ENCODE data around the gene C6orf89. TPM values are rescaled to one million over a fixed set of nuclear protein-coding genes. Genes with fewer than 3 reads are reported as not detected.

C6orf89 gene
- total RNA-seq, 1 experiment from 2014 or later: 32.9 TPM

DNA sequence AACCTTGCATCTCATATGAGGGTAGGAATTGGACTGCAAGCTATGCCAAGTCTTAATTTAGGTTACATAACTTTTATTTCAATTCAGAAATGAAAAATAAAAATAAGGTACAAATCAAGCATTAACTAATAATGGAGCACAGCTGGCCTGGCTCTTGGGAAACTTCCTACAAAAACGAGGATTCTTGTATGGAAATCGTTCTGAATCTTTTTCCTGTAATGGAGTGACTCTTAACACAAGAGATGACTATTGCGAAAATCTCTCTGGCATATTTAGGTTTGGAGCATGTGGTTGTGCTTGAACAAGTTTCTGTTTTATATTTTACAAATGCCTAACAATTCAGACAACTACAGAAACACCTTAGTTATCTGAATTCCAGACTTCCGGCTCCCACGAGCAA, 34.8 kb downstream of the C6orf89 start (continued):
- no peak for TF ChIP-seq EZH2phosphoT487 (IDR thresholded peaks at IDR 0.05; ENCODE audit: borderline replicate concordance)
- TF ChIP-seq, protein P1, sequence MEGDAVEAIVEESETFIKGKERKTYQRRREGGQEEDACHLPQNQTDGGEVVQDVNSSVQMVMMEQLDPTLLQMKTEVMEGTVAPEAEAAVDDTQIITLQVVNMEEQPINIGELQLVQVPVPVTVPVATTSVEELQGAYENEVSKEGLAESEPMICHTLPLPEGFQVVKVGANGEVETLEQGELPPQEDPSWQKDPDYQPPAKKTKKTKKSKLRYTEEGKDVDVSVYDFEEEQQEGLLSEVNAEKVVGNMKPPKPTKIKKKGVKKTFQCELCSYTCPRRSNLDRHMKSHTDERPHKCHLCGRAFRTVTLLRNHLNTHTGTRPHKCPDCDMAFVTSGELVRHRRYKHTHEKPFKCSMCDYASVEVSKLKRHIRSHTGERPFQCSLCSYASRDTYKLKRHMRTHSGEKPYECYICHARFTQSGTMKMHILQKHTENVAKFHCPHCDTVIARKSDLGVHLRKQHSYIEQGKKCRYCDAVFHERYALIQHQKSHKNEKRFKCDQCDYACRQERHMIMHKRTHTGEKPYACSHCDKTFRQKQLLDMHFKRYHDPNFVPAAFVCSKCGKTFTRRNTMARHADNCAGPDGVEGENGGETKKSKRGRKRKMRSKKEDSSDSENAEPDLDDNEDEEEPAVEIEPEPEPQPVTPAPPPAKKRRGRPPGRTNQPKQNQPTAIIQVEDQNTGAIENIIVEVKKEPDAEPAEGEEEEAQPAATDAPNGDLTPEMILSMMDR (IDR thresholded peaks at IDR 0.05 in 2 of 3, conservative IDR thresholded peaks at IDR 0.05 in 1 of 3; ENCODE audit: borderline replicate concordance in 1 of 3, insufficient read depth in 1 of 3, low read depth in 2 of 3, low read length in 2 of 3): no peak
- no peak for TF ChIP-seq ZNF274 (IDR thresholded peaks at IDR 0.05; ENCODE audit: low read depth, low read length)
- TF ChIP-seq YY1 (IDR thresholded peaks at IDR 0.05; ENCODE audit: extremely low read depth, insufficient replicate concordance, low read depth, low read length): no peak
- TF ChIP-seq, protein P2, sequence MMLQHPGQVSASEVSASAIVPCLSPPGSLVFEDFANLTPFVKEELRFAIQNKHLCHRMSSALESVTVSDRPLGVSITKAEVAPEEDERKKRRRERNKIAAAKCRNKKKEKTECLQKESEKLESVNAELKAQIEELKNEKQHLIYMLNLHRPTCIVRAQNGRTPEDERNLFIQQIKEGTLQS (IDR thresholded peaks at IDR 0.05): no peak

GRCh38 chr6:36924131-36924530, 38.4 kb downstream of the C6orf89 start:
- no TSS peak for BruUV-seq (replicated peaks)
- no peaks in the 10 kb centered on the region for H3K9me3 ChIP-seq (ENCODE audit: control insufficient read depth in 1 of 2, insufficient read depth in 1 of 2, low read depth in 1 of 2, low read length in 2 of 2)
- H3K4me2 ChIP-seq (ENCODE audit: low read length): no peak overlapping the region
- H3K9ac ChIP-seq (ENCODE audit: low read length): no peak overlapping the region
- H3K4me1 ChIP-seq (ENCODE audit: control insufficient read depth in 1 of 2, insufficient read depth in 2 of 2, low read length in 2 of 2): peaks cover 0 to 11% of the 10 kb centered on the region in 2 experiments; a peak in 2 of 4 replicates
- ChIA-PET RAD21 (ENCODE audit: low non-redundant PET in 1 of 2, low total read pairs in 2 of 2, uncharacterized antibody in 2 of 2, unreplicated experiment in 2 of 2) (no interaction called here), CTCF (no interaction called here), POLR2A (no interaction called here)
- no peak overlapping the region for H2AFZ ChIP-seq (ENCODE audit: low read depth, low read length, poor library complexity, severe bottlenecking)
- no peak for ATAC-seq
- no peaks in the 10 kb centered on the region for H3K27me3 ChIP-seq (ENCODE audit: insufficient read depth, low read length)
- no peaks in the 10 kb centered on the region for H3K9me2 ChIP-seq (ENCODE audit: insufficient read depth)
- TF ChIP-seq, protein P3, sequence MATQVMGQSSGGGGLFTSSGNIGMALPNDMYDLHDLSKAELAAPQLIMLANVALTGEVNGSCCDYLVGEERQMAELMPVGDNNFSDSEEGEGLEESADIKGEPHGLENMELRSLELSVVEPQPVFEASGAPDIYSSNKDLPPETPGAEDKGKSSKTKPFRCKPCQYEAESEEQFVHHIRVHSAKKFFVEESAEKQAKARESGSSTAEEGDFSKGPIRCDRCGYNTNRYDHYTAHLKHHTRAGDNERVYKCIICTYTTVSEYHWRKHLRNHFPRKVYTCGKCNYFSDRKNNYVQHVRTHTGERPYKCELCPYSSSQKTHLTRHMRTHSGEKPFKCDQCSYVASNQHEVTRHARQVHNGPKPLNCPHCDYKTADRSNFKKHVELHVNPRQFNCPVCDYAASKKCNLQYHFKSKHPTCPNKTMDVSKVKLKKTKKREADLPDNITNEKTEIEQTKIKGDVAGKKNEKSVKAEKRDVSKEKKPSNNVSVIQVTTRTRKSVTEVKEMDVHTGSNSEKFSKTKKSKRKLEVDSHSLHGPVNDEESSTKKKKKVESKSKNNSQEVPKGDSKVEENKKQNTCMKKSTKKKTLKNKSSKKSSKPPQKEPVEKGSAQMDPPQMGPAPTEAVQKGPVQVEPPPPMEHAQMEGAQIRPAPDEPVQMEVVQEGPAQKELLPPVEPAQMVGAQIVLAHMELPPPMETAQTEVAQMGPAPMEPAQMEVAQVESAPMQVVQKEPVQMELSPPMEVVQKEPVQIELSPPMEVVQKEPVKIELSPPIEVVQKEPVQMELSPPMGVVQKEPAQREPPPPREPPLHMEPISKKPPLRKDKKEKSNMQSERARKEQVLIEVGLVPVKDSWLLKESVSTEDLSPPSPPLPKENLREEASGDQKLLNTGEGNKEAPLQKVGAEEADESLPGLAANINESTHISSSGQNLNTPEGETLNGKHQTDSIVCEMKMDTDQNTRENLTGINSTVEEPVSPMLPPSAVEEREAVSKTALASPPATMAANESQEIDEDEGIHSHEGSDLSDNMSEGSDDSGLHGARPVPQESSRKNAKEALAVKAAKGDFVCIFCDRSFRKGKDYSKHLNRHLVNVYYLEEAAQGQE (IDR thresholded peaks at IDR 0.05; ENCODE audit: low read depth): no peak
- TF ChIP-seq SIN3A (IDR thresholded peaks at IDR 0.05; ENCODE audit: low read depth) (no peak), ZNF274 (IDR thresholded peaks at IDR 0.05; ENCODE audit: low read depth, low read length) (no peak), EZH2phosphoT487 (IDR thresholded peaks at IDR 0.05; ENCODE audit: borderline replicate concordance) (no peak), SP1 (IDR thresholded peaks at IDR 0.05; ENCODE audit: low read depth) (no peak), POLR2A (IDR thresholded peaks at IDR 0.05; ENCODE audit: borderline replicate concordance, extremely low read depth, insufficient read depth, insufficient read length) (no peak), EGR1 (IDR thresholded peaks at IDR 0.05; ENCODE audit: low read depth) (no peak), CEBPB (IDR thresholded peaks at IDR 0.05; ENCODE audit: low read depth) (no peak), POLR2AphosphoS5 (IDR thresholded peaks at IDR 0.05; ENCODE audit: low read depth, low read length) (no peak), CBX3 (IDR thresholded peaks at IDR 0.05; ENCODE audit: low read depth) (no peak), ZFX (IDR thresholded peaks at IDR 0.05) (no peak), EZH2 (IDR thresholded peaks at IDR 0.05) (no peak)
- TF ChIP-seq, protein P2 (IDR thresholded peaks at IDR 0.05): no peak
- TF ChIP-seq, protein P1 (IDR thresholded peaks at IDR 0.05 in 2 of 3, conservative IDR thresholded peaks at IDR 0.05 in 1 of 3; ENCODE audit: borderline replicate concordance in 1 of 3, insufficient read depth in 1 of 3, low read depth in 2 of 3, low read length in 2 of 3): no peak
- no peak overlapping the region for H3K4me3 ChIP-seq (replicated peaks in 1 of 2; ENCODE audit: low read depth in 1 of 2, low read length in 2 of 2)
- no peaks in the 10 kb centered on the region for H3K79me2 ChIP-seq (ENCODE audit: insufficient read depth, low read length)
- no peak for DNase-seq (ENCODE audit: low read depth, low spot score)
- no peaks in the 10 kb centered on the region for H4K20me1 ChIP-seq (ENCODE audit: insufficient read depth)
- intact Hi-C loops (cut with micrococcal nuclease): no loop called here
- no peak overlapping the region for H3K27ac ChIP-seq (ENCODE audit: low read depth, low read length)
- peaks cover 0 to 2% of the 10 kb centered on the region in 2 experiments; a peak in 1 of 4 replicates for H3K36me3 ChIP-seq (ENCODE audit: control insufficient read depth in 1 of 2, insufficient read depth in 2 of 2, low read length in 2 of 2)

Measured in HCT116 (cell line).